Measurements from ENCODE around the gene FOXO3. TPM values are rescaled to one million over a fixed set of nuclear protein-coding genes. Genes with fewer than 3 reads are reported as not detected.

The FOXO3 gene
- total and polyA plus RNA-seq, 7 donors: 13.8 to 84.7 (median 66.4) TPM

- no peak for DNase-seq
- WGBS, 2 donors: 85 to 86% methylated on average over 3 of the region's 3 CpGs
- no peak for TF ChIP-seq POLR2AphosphoS5 (IDR thresholded peaks at IDR 0.05)
- no peak for TF ChIP-seq CTCF (IDR thresholded peaks at IDR 0.05)
- TF ChIP-seq EP300 (IDR thresholded peaks at IDR 0.05): no peak
- no peak for TF ChIP-seq POLR2A (IDR thresholded peaks at IDR 0.05)
- no peaks in the 10 kb centered on the region for H3K27me3 ChIP-seq
- H3K4me1 ChIP-seq: peaks cover 0 to 82% (median 71%) of the 10 kb centered on the region in 4 donors
- peaks cover 0 to 58% (median 24%) of the 10 kb centered on the region in 4 donors for H3K36me3 ChIP-seq
- H3K27ac ChIP-seq: peak overlapping the region in 2 of 4 donors; percentile 99
- H3K9me3 ChIP-seq: no peaks in the 10 kb centered on the region
- intact Hi-C loops (cut with DNase I): no loop called here
- H3K4me3 ChIP-seq: no peak overlapping the region
Observed at GRCh38 chr6:108568551-108569305, 8.0 kb downstream of the FOXO3 start.

- no peak overlapping the region for H3K4me3 ChIP-seq
- peaks cover 0 to 58% (median 24%) of the 10 kb centered on the region in 4 donors for H3K36me3 ChIP-seq
- peak overlapping the region in 1 of 4 donors; percentile 8 for H3K27ac ChIP-seq
- 96 to 98% methylated on average over 1 of the region's 1 CpG for WGBS, 2 donors
- no peaks in the 10 kb centered on the region for H3K9me3 ChIP-seq
- TF ChIP-seq CTCF (IDR thresholded peaks at IDR 0.05): no peak
- TF ChIP-seq POLR2A (IDR thresholded peaks at IDR 0.05): no peak
- TF ChIP-seq EP300 (IDR thresholded peaks at IDR 0.05): no peak
- TF ChIP-seq POLR2AphosphoS5 (IDR thresholded peaks at IDR 0.05): no peak
- no peaks in the 10 kb centered on the region for H3K27me3 ChIP-seq
- intact Hi-C loops (cut with DNase I): no loop called here
- DNase-seq: no peak
- peaks cover 0 to 84% (median 72%) of the 10 kb centered on the region in 4 donors for H3K4me1 ChIP-seq
Observed at GRCh38 chr6:108570517-108570916, 9.8 kb downstream of the FOXO3 start.

- intact Hi-C loops (cut with DNase I): no loop called here
- Histone ChIP-seq H3K4me1 (peaks cover 0 to 85% (median 75%) of the 10 kb centered on the region in 4 donors), H3K9me3 (no peaks in the 10 kb centered on the region), H3K4me3 (peak overlapping the region in 1 of 4 donors; percentile 9), H3K36me3 (peaks cover 0 to 32% (median 10%) of the 10 kb centered on the region in 4 donors), H3K27ac (peak overlapping the region in 3 of 4 donors; percentile 37 to 85 (median 52)), H3K27me3 (no peaks in the 10 kb centered on the region)
- TF ChIP-seq POLR2AphosphoS5 (IDR thresholded peaks at IDR 0.05) (peak in 1 of 4 donors; percentile 28), CTCF (IDR thresholded peaks at IDR 0.05) (no peak)
- DNase-seq: no peak
- 51 to 68% methylated on average over 4 of the region's 4 CpGs for WGBS, 2 donors
Observed at GRCh38 chr6:108574457-108575141, 13.9 kb downstream of the FOXO3 start.

GRCh38 chr6:108575905-108576494, 15.3 kb downstream of the FOXO3 start:
- no peaks in the 10 kb centered on the region for H3K27me3 ChIP-seq
- H3K27ac ChIP-seq: peak overlapping the region in 3 of 4 donors; percentile 55 to 85 (median 63)
- H3K36me3 ChIP-seq: peaks cover 0 to 18% (median 2%) of the 10 kb centered on the region in 4 donors
- H3K4me3 ChIP-seq: no peak overlapping the region
- no peaks in the 10 kb centered on the region for H3K9me3 ChIP-seq
- WGBS, 2 donors: 70 to 81% methylated on average over 2 of the region's 2 CpGs
- H3K4me1 ChIP-seq: peaks cover 0 to 93% (median 82%) of the 10 kb centered on the region in 4 donors
- no peak for DNase-seq
- no peak for TF ChIP-seq POLR2A (IDR thresholded peaks at IDR 0.05)
- TF ChIP-seq CTCF (IDR thresholded peaks at IDR 0.05): no peak
- no peak for TF ChIP-seq POLR2AphosphoS5 (IDR thresholded peaks at IDR 0.05)
- TF ChIP-seq EP300 (IDR thresholded peaks at IDR 0.05): no peak
- intact Hi-C loops (cut with DNase I): no loop called here
